Ishikawa (cell line): Measurements from ENCODE around the gene NPSR1.

Experiments
- CEBPB ChIP-seq: IDR thresholded peaks from 2 replicates; pipeline ENCODE4 v1.6.1; 2012
- CREB1 ChIP-seq: IDR thresholded peaks from 2 replicates; pipeline ENCODE4 v1.6.1; 2012; ENCODE audit warnings: low read depth
- EGR1 ChIP-seq: IDR thresholded peaks from 2 replicates; pipeline ENCODE4 v1.6.1; 2012
- EP300 ChIP-seq: IDR thresholded peaks from 2 replicates; pipeline ENCODE4 v1.6.1; 2012; ENCODE audit warnings: borderline replicate concordance
- FOXM1 ChIP-seq: IDR thresholded peaks from 2 replicates; pipeline ENCODE4 v1.6.1; 2012; ENCODE audit warnings: low read depth, borderline replicate concordance
- NFIC ChIP-seq: IDR thresholded peaks from 2 replicates; pipeline ENCODE4 v1.6.1; 2012
- RAD21 ChIP-seq: IDR thresholded peaks from 2 replicates; pipeline ENCODE4 v1.6.1; 2012; ENCODE audit warnings: low read depth
- TAF1 ChIP-seq: IDR thresholded peaks from 2 replicates; pipeline ENCODE4 v1.6.1; 2012; ENCODE audit warnings: low read depth, mild to moderate bottlenecking
- TCF12 ChIP-seq: IDR thresholded peaks from 2 replicates; pipeline ENCODE4 v1.6.1; 2012; ENCODE audit warnings: low read depth
- TEAD4 ChIP-seq: IDR thresholded peaks from 2 replicates; pipeline ENCODE4 v1.6.1; 2012
- YY1 ChIP-seq: IDR thresholded peaks from 2 replicates; pipeline ENCODE4 v1.6.1; 2012; ENCODE audit warnings: low read depth
- ZBTB7A ChIP-seq: IDR thresholded peaks from 2 replicates; pipeline ENCODE4 v1.6.1; 2012; ENCODE audit warnings: low read depth
- TF ChIP-seq, protein P1 (sequence below): IDR thresholded peaks from 2 replicates; pipeline ENCODE4 v1.6.1; 2012
- TF ChIP-seq, protein P2 (sequence below): IDR thresholded peaks from 2 replicates; pipeline ENCODE4 v1.6.1; 2012; ENCODE audit warnings: low read depth, mild to moderate bottlenecking
- TF ChIP-seq, protein P3 (sequence below): IDR thresholded peaks from 2 replicates; pipeline ENCODE4 v1.6.1; 2012

NPSR1 gene

DNA sequence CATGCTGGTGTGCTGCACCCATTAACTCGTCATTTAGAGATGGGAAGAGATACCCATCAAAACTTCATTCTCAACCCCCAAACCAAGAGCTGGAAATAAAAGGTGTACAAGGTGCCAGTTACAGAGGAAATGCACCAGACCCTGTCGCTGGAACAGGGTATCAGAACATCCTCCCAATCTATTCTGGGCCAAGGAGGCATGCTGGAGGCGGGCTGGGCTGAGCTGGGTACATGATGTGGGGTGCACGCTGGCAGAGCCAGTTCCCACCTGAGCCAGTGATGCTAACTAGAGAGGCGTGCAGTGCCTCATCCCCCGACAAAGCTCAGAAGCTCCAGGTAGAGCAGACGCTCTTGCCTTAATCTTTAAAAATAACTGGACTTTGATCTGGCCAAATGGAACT lies 70.1 kb downstream of the NPSR1 start:
- TF ChIP-seq FOXM1 (no peak), NFIC (no peak), RAD21 (no peak), TCF12 (no peak), YY1 (no peak), EGR1 (no peak), CREB1 (no peak), EP300 (no peak), TEAD4 (no peak), CEBPB (no peak)
- TF ChIP-seq, protein P1, sequence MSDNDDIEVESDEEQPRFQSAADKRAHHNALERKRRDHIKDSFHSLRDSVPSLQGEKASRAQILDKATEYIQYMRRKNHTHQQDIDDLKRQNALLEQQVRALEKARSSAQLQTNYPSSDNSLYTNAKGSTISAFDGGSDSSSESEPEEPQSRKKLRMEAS, result no peak
- TF ChIP-seq, protein P2, sequence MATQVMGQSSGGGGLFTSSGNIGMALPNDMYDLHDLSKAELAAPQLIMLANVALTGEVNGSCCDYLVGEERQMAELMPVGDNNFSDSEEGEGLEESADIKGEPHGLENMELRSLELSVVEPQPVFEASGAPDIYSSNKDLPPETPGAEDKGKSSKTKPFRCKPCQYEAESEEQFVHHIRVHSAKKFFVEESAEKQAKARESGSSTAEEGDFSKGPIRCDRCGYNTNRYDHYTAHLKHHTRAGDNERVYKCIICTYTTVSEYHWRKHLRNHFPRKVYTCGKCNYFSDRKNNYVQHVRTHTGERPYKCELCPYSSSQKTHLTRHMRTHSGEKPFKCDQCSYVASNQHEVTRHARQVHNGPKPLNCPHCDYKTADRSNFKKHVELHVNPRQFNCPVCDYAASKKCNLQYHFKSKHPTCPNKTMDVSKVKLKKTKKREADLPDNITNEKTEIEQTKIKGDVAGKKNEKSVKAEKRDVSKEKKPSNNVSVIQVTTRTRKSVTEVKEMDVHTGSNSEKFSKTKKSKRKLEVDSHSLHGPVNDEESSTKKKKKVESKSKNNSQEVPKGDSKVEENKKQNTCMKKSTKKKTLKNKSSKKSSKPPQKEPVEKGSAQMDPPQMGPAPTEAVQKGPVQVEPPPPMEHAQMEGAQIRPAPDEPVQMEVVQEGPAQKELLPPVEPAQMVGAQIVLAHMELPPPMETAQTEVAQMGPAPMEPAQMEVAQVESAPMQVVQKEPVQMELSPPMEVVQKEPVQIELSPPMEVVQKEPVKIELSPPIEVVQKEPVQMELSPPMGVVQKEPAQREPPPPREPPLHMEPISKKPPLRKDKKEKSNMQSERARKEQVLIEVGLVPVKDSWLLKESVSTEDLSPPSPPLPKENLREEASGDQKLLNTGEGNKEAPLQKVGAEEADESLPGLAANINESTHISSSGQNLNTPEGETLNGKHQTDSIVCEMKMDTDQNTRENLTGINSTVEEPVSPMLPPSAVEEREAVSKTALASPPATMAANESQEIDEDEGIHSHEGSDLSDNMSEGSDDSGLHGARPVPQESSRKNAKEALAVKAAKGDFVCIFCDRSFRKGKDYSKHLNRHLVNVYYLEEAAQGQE, result no peak

DNA sequence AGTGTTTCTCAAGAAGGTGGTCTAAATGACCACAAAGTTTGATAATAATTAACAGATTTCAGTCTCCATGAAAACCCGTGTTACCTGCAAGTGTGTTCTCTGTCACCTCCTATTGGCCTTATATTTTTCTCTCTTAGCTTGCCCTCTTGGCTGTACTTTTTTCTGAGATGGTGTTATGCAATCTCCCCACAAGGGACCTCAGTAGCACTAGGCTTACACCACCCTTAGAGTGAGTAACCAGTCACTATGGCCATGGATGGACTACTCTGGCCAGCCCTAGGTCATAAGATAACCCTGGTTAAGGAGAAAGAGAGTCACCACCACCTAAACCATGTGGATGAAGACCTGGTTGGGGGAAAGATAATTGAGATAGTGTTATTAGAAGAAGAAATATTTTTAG lies 76.8 kb downstream of the NPSR1 start:
- TF ChIP-seq CEBPB (peak; percentile 38; the same call in 1 of the 2 replicates), RAD21 (no peak)

DNA sequence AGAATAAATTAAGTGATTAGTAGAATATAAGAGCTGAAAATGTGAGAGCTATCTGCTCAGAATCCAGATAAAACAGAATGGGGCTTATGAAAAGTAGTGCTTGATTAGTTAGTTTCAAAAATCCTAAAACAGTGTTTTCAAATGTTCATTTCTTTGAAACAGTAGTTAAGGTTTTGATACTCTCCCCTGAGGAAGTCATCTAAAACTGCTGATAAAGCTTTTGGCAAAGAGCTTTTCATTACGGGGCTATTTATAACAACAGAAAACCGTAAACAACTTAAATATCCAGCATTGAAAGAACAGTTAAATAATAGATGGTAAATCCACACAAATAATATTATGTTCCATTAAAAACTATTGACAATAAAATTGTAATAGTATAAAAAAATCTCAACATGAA lies 77.5 kb downstream of the NPSR1 start:
- TF ChIP-seq TAF1, result no peak
- TF ChIP-seq, protein P3, sequence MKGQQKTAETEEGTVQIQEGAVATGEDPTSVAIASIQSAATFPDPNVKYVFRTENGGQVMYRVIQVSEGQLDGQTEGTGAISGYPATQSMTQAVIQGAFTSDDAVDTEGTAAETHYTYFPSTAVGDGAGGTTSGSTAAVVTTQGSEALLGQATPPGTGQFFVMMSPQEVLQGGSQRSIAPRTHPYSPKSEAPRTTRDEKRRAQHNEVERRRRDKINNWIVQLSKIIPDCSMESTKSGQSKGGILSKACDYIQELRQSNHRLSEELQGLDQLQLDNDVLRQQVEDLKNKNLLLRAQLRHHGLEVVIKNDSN, result no peak
- TF ChIP-seq FOXM1, result no peak
- no peak for TF ChIP-seq CEBPB
- TF ChIP-seq CREB1, result no peak
- no peak for TF ChIP-seq YY1
- TF ChIP-seq NFIC, result no peak
- no peak for TF ChIP-seq EP300
- TF ChIP-seq, protein P1, result no peak
- TF ChIP-seq EGR1, result no peak
- no peak for TF ChIP-seq RAD21
- no peak for TF ChIP-seq TCF12
- no peak for TF ChIP-seq TEAD4
- TF ChIP-seq ZBTB7A, result no peak
- TF ChIP-seq, protein P2, result no peak

DNA sequence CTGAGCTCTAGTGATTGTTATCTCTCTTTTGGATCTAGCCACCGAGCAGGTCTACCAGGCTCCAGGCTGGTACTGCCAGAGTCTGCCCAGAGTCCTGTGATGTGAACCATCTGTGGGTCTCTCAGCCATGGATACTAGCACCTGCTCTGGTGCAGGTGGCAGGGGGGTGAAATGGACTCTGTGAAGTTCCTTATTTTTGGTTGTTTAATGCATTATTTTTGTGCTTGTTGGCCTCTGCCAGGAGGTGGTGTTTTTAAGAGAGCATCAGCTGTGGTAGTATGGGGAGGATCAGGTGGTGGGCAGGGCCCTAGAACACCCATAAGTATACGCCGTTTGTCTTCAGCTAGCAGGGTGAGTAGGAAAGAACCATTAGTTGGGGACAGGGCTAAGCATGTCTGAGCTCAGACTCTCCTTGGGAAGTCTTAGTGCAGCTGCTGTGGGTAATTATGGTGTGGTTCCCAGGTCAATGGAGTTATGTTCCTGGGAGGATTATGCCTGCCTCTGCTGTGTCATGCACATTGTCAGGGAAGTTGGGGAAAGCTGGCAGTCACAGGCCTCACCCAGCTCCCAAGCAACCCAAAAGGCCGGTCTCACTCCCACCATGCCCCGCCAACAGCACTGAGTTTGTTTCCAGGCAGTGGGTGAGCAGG lies 81.8 kb downstream of the NPSR1 start:
- TF ChIP-seq FOXM1 (no peak), EGR1 (no peak)

DNA sequence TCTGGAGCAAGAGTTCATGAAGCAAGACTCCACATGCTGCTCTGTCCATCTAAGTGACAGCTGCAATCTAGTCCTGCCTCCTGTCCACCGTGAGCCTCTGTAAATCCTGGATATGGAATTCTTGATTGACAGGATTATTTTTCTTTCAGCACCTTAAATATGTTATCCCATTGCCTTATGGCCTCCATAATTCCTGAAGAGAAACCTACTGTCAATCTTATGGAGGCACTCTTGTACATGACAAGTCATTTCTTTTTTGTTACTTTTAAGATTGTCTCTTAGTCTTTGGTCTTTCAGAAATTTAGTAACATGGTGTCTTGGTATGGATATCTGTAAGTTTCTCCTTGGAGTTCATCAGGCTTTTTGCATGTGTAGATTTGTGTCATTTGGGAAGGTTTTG lies 82.8 kb downstream of the NPSR1 start:
- TF ChIP-seq, protein P3, result no peak
- TF ChIP-seq ZBTB7A (no peak), RAD21 (no peak), TCF12 (no peak), EGR1 (no peak), TEAD4 (no peak), YY1 (no peak), EP300 (no peak), NFIC (no peak), CREB1 (no peak), FOXM1 (no peak), TAF1 (no peak)
- TF ChIP-seq, protein P1, result no peak
- TF ChIP-seq, protein P2, result no peak
